IPS-18a (cell line): ENCODE data around the gene GALNT2.

Source experiments
- H3K27ac ChIP-seq: one replicate; pipeline ENCODE4 v1.5.1; 2013; ENCODE audit warnings: low read length
- H3K27me3 ChIP-seq: one replicate; pipeline ENCODE4 v1.6.1; 2013; ENCODE audit warnings: mild to moderate bottlenecking, low read length; ENCODE audit not compliant: control insufficient read depth, insufficient read depth
- H3K36me3 ChIP-seq: one replicate; pipeline ENCODE4 v1.6.1; 2013; ENCODE audit warnings: low read depth, low read length; ENCODE audit not compliant: control insufficient read depth
- H3K4me1 ChIP-seq: one replicate; pipeline ENCODE4 v1.6.1; 2013; ENCODE audit warnings: low read depth, low read length; ENCODE audit not compliant: control insufficient read depth
- H3K4me3 ChIP-seq: one replicate; pipeline ENCODE4 v1.5.1; 2013; ENCODE audit warnings: low read length
- H3K9ac ChIP-seq: one replicate; pipeline ENCODE4 v1.6.1; 2013; ENCODE audit warnings: mild to moderate bottlenecking, low read length, moderate library complexity
- H3K9me3 ChIP-seq: one replicate; pipeline ENCODE4 v1.6.1; 2013; ENCODE audit warnings: low read depth, low read length; ENCODE audit not compliant: control insufficient read depth

The GALNT2 gene

DNA sequence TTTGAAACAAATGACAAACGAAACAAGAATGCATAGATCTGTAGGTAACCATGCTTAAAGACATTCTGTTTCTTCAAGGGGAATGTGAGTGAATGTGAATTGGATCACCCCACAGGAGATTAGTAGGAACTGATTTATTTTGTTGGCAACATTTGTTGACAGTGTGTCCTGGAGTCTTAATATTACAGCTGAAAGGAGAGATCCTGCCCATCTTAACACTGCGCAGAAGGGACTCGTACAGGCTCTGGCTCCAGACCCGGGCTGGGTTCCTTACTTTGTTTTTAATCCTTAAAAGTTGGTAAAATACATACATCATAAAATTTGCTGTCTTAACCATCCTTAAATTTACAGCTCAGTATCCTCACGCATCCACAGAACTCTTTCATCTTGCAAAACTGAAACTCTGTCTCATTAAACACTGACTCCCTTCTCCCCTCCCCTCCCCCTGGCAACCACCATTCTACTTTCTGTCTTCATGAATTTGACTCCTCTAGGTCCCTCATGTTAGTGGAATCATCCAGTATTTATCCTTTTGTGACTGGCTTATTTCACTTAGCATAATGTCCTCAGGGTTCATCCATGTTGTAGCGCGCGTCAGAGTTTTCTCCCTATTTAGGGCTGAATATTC, 74.1 kb downstream of the GALNT2 start:
- H3K9me3 ChIP-seq = no peaks in the 10 kb centered on the region
- no peak overlapping the region for H3K9ac ChIP-seq
- no peak overlapping the region for H3K4me3 ChIP-seq
- H3K4me1 ChIP-seq = peaks cover 6% of the 10 kb centered on the region
- H3K36me3 ChIP-seq = no peaks in the 10 kb centered on the region
- H3K27ac ChIP-seq = no peak overlapping the region
- H3K27me3 ChIP-seq = no peaks in the 10 kb centered on the region

DNA sequence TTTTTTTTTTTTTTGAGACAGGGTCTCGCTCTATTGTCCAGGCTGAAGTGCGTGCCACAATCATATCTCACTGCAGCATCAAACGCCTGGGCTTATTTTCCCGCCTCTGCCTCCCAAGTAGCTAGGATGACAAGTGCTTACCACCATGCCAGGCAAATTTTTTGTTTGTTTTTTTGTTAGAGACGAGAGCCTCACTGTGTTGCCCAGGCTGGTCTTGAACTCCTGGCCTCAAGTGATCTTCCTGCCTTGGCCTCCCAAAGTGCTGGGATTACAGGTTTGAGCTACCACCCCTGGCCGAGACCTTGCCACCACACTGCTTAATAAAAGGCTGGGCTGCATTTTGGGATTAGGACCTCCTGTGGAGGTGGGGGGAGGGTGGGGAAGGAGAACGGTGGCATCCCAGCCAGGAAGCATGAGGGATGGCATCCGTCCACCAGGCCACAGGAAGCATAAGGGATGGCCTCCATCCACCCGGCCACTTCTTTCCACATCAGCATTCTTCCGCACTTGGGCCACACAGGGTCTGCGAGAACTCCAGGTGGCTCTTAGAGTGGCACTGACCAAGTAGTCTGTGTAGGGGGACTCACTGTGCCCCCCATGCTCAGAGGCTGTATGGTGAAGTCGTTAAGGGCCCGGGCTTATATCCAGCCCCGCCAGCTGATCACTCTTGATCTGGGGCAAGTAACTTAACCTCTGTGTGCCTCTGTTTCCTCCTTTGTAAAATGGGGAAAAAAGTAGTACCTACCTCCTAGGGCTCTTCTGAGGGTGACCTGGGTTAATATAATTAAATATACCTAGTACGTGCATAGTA, 75.0 kb downstream of the GALNT2 start:
- H3K9ac ChIP-seq = no peak overlapping the region
- no peak overlapping the region for H3K27ac ChIP-seq

DNA sequence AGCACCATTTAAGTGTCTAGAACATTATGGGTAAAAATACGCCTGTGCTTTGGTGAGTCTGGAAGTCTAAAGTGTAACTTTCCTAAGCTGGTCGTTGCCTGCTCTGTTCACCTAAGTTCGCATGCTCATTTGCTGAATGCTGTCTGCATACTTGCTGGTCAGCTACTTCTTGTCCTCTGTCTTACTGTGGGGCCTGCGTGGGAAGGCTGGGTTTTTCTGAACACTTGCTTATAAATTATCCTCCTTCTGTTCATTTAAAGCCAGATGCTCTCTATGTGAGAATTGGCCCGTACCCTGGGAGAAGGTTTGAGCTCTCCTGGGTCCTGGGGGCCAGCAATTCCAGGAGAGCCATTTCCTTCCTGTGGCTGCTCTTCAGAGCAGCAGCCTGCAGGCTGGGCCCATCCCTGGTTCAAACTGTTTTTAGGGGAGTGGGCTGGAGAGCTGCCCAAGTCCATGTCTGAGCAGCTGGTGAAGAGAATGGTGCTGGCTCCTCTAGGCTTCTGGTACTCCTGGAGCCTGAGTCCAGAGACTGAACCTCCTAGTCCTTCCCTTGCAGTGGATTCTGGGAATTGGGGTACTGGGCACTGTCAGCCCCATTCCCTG, 75.7 kb downstream of the GALNT2 start:
- Histone ChIP-seq H3K4me1 (peaks cover 10% of the 10 kb centered on the region), H3K9me3 (no peaks in the 10 kb centered on the region), H3K9ac (no peak overlapping the region), H3K36me3 (no peaks in the 10 kb centered on the region), H3K27ac (no peak overlapping the region), H3K4me3 (no peak overlapping the region), H3K27me3 (no peaks in the 10 kb centered on the region)

More for the DNA sequence above, 75.0 kb downstream of the GALNT2 start:
- Histone ChIP-seq H3K9me3 (no peaks in the 10 kb centered on the region), H3K27me3 (no peaks in the 10 kb centered on the region), H3K36me3 (no peaks in the 10 kb centered on the region), H3K4me1 (peaks cover 10% of the 10 kb centered on the region), H3K4me3 (no peak overlapping the region)

DNA sequence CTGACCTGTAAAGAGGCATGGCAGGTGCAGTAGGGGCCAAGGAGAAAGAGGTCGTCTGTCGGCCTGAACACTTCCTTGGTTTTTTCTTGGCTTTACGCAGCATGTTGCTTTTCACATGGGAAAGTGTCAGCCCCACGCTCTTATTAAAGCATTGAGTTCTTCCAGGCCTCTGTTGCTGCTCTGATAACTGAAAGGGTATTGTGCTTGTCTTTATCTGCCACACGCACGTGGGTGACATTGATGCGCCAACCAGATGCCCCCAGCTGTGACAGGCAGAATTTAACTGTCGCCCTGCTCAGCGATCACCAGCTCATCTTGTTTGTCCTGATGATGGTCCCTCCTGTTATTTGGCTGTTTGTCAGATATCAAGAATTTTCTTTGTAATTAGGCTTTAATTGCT, 76.5 kb downstream of the GALNT2 start:
- Histone ChIP-seq H3K27ac (no peak overlapping the region), H3K36me3 (no peaks in the 10 kb centered on the region), H3K27me3 (no peaks in the 10 kb centered on the region), H3K9ac (no peak overlapping the region), H3K4me1 (peaks cover 10% of the 10 kb centered on the region), H3K9me3 (no peaks in the 10 kb centered on the region), H3K4me3 (no peak overlapping the region)

DNA sequence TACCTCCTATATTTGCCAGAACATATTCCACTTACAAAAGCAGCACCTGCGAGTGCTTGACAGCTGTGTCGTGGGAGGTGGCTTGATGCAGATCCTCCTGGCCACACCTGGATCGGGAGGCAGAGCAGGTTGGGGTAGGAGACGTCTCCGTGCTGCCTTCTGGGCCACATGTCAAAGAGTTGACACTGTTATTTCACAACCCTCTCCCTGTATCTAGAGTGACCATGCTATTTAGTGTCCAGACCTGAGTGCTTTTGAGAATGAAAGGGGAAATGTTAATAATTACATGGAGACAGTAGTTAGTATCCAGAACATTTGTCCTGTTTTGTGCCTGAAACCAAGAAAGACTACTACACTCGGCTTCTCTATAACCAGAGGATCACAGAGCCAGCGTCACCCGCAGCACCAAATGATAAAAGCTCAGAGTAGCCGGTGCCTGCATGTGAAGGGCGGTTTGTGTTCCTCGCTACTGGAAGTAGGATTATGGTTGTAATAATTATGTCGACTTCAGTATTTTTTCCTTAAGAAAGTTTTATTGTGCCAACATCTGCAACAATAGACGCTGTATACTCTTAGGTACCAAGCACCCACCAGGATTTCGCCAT, 77.1 kb downstream of the GALNT2 start:
- peaks cover 10% of the 10 kb centered on the region for H3K4me1 ChIP-seq
- no peak overlapping the region for H3K4me3 ChIP-seq
- no peaks in the 10 kb centered on the region for H3K36me3 ChIP-seq
- no peak overlapping the region for H3K27ac ChIP-seq
- H3K9me3 ChIP-seq = no peaks in the 10 kb centered on the region
- H3K27me3 ChIP-seq = no peaks in the 10 kb centered on the region
- no peak overlapping the region for H3K9ac ChIP-seq

DNA sequence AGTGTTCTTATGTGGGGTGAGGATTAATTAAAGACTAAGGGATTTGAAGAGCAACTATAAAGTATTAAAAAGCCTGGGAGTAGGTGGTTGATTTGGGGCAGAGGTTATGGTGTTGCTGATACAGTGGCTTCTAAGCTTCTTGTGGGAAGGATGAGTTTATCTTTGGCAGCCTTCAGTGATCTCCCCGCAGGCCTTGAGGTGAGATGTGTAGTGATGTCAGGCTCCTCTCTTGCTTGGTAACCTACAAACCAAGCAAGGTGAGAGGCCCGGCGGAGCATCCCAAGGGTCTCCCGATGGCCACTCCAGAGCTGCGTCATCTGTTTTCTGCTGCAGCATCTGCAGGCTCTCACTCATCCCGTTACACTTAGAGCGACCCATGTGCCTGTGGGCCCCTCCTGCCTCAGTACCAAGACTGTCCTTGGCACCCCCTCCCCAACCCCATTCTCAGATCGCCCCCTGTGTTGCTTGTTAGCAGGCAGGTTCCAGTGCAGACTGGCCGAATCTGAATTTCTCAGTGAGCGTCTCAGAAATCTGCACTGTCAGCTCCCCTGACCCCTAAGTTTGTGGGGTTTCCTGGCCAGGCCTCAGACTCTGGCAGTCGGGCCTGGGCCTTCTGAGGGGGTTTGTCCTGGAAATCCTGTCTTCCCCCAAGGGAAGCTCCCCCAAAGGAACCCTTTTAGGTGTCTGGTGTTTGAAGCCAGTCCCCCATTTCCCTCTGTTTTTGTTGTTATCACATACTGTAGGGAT, 77.9 kb downstream of the GALNT2 start:
- no peaks in the 10 kb centered on the region for H3K27me3 ChIP-seq
- no peaks in the 10 kb centered on the region for H3K36me3 ChIP-seq
- no peak overlapping the region for H3K9ac ChIP-seq
- H3K4me1 ChIP-seq = peaks cover 10% of the 10 kb centered on the region
- H3K27ac ChIP-seq = no peak overlapping the region
- no peaks in the 10 kb centered on the region for H3K9me3 ChIP-seq
- H3K4me3 ChIP-seq = no peak overlapping the region

DNA sequence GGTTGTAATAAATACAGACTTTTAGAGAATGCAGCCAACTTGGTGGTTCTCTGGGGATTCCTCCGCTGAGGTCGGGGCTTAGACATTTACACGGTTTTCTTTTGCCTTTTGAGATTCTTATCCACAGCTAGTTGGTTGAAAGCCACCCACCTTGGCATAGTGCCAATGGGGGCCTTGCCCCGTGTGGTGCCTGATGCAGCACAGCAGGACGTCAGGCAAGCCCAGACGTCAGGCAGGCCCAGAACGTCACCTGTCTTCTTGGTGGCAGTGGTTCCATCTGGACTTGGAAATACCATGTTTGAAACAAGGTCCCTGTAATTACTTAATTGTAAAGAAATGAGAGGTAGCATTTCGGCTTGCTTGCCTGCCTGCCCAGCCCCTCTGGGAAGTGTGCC, 78.5 kb downstream of the GALNT2 start:
- Histone ChIP-seq H3K9ac (no peak overlapping the region), H3K4me1 (peaks cover 7% of the 10 kb centered on the region), H3K27me3 (no peaks in the 10 kb centered on the region), H3K4me3 (no peak overlapping the region), H3K27ac (no peak overlapping the region), H3K36me3 (no peaks in the 10 kb centered on the region), H3K9me3 (no peaks in the 10 kb centered on the region)

DNA sequence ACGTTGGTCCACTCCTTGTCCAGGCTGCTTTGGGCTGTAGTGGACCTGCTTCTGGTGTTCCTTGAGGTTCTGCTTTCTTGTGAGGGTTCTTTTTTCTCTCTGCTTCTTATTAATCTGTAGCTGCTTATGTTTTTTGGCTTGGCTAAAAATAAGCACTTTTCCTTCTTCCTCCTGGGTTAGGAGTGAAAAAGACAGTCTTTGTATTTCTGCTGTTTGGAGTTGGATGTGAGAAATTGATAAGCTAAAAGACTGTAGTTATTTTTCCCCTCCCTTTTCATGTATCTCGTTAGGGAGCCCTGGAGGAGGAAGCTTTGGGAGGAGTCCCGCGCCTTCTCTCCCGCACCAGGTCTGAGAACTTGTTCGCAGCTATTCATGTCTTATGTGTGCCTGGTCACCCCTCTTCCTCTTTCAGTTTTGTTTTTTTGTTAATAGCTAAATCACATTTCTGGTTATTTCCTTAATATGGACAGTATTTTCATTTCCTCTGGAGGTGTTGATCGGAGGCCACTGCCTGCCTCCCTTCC, 79.0 kb downstream of the GALNT2 start:
- no peak overlapping the region for H3K9ac ChIP-seq
- H3K4me3 ChIP-seq = no peak overlapping the region
- H3K9me3 ChIP-seq = no peaks in the 10 kb centered on the region
- no peaks in the 10 kb centered on the region for H3K36me3 ChIP-seq
- no peak overlapping the region for H3K27ac ChIP-seq
- H3K27me3 ChIP-seq = no peaks in the 10 kb centered on the region
- H3K4me1 ChIP-seq = peaks cover 4% of the 10 kb centered on the region

DNA sequence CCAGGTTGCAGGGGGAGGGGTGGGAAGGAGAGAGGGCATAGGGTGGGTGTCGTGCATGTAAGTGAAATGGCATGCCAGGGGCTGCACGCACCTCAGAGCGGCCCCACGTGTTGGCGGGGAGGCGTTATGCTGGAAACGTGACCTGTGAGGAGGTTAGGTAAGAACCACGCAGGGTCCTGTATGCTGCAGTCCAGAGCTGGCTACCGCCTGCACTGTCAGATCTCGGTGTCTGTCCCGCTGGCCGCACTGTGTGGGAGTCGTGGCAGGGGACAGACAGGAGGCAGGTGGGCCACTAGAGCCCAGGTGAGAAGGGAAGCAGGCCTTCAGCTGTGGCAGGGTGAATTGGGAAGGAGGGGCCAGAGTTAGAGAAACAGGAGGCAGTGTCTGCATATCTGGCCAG, 79.7 kb downstream of the GALNT2 start:
- no peak overlapping the region for H3K4me3 ChIP-seq
- H3K4me1 ChIP-seq = peaks cover 4% of the 10 kb centered on the region
- H3K9ac ChIP-seq = no peak overlapping the region
- no peak overlapping the region for H3K27ac ChIP-seq
- no peaks in the 10 kb centered on the region for H3K27me3 ChIP-seq
- no peaks in the 10 kb centered on the region for H3K36me3 ChIP-seq
- no peaks in the 10 kb centered on the region for H3K9me3 ChIP-seq

DNA sequence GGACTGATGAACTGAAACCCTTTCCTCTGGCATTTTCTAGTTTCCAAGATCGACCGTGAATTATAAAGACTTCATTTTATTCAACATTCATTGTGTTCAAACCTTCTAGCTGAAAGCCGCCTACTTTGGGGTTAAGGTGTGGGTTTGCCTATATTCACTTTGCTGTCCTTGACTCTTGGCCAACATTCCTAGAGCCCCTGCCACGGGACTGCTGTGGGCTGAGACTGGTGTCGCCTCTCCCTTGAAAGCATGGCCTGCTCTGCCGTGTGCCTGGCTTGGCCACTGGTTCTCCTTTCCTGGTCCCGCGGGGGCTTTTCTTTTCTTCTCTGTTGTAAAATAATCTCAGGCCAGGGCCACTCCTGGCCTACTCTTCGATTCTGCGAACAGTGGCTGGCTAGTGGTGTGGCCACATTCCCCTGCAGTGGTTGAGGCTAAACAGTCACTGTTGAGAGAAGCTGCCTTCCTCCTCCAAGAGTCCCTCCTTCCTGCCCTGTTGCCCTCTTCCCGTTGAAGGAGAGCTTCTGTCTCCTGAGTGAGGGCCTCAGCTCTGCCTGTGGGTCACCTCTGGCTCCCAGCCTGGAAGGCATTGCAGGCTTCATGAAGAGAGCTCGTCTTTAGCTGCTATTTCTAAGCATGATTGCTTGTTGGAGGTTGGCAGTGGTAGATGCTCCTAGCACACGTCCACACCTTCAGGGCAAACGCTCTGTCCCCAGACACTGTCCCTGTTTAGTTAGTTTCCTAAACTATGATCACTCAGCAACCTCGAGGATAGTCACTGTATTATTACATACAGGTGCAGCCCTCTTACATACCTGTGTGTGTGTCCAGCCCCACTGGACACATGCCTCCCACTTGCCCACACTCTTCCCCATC, 80.5 kb downstream of the GALNT2 start:
- Histone ChIP-seq H3K27ac (no peak overlapping the region), H3K4me3 (no peak overlapping the region), H3K9me3 (no peaks in the 10 kb centered on the region), H3K36me3 (no peaks in the 10 kb centered on the region), H3K27me3 (no peaks in the 10 kb centered on the region), H3K4me1 (peaks cover 4% of the 10 kb centered on the region), H3K9ac (no peak overlapping the region)
